Measurements from ENCODE around the gene NCR2. TPM values are rescaled to one million over a fixed set of nuclear protein-coding genes. Genes with fewer than 3 reads are reported as not detected.

Gene NCR2
- total RNA-seq, 1 donor from 2014 or later: not detected

GRCh38 chr6:41338659-41339058 is 3.3 kb downstream of the NCR2 start:
- no peak for DNase-seq (ENCODE audit: low spot score in 2 of 2)
- no peaks in the 10 kb centered on the region for H3K9me3 ChIP-seq

GRCh38 chr6:41341580-41341979 is 6.2 kb downstream of the NCR2 start:
- no peak for TF ChIP-seq CTCF (IDR thresholded peaks at IDR 0.05)
- Histone ChIP-seq H3K27ac (no peak overlapping the region), H3K36me3 (no peaks in the 10 kb centered on the region), H3K4me3 (no peak overlapping the region), H3K27me3 (no peaks in the 10 kb centered on the region), H3K9me3 (no peaks in the 10 kb centered on the region), H3K4me1 (no peaks in the 10 kb centered on the region)
- peak in 1 of 2 donors; percentile 38 for DNase-seq (ENCODE audit: low spot score in 2 of 2)
- intact Hi-C loops (cut with DNase I): no loop called here

More at GRCh38 chr6:41338659-41339058, 3.3 kb downstream of the NCR2 start:
- H3K27me3 ChIP-seq: no peaks in the 10 kb centered on the region
- intact Hi-C loops (cut with DNase I): no loop called here
- no peaks in the 10 kb centered on the region for H3K36me3 ChIP-seq
- H3K4me1 ChIP-seq: no peaks in the 10 kb centered on the region
- H3K4me3 ChIP-seq: no peak overlapping the region
- no peak overlapping the region for H3K27ac ChIP-seq
- no peak for TF ChIP-seq CTCF (IDR thresholded peaks at IDR 0.05)

GRCh38 chr6:41342241-41342640 is 6.8 kb downstream of the NCR2 start:
- no peaks in the 10 kb centered on the region for H3K36me3 ChIP-seq
- no peaks in the 10 kb centered on the region for H3K4me1 ChIP-seq
- no peak overlapping the region for H3K27ac ChIP-seq
- no peak for TF ChIP-seq CTCF (IDR thresholded peaks at IDR 0.05)
- no peak for DNase-seq (ENCODE audit: low spot score in 2 of 2)
- H3K4me3 ChIP-seq: no peak overlapping the region
- intact Hi-C loops (cut with DNase I): no loop called here
- H3K27me3 ChIP-seq: no peaks in the 10 kb centered on the region
- H3K9me3 ChIP-seq: no peaks in the 10 kb centered on the region

GRCh38 chr6:41343641-41344187 is 8.3 kb downstream of the NCR2 start:
- Histone ChIP-seq H3K4me1 (no peaks in the 10 kb centered on the region), H3K36me3 (no peaks in the 10 kb centered on the region), H3K27me3 (no peaks in the 10 kb centered on the region), H3K4me3 (no peak overlapping the region), H3K27ac (no peak overlapping the region), H3K9me3 (no peaks in the 10 kb centered on the region)
- DNase-seq (ENCODE audit: low spot score in 2 of 2): peak in 1 of 2 donors; percentile 21
- intact Hi-C loops (cut with DNase I): no loop called here
- TF ChIP-seq CTCF (IDR thresholded peaks at IDR 0.05): no peak

GRCh38 chr6:41344876-41345275 is 9.5 kb downstream of the NCR2 start:
- Histone ChIP-seq H3K36me3 (no peaks in the 10 kb centered on the region), H3K27ac (no peak overlapping the region), H3K4me1 (no peaks in the 10 kb centered on the region), H3K9me3 (no peaks in the 10 kb centered on the region), H3K27me3 (no peaks in the 10 kb centered on the region), H3K4me3 (no peak overlapping the region)
- no peak for DNase-seq (ENCODE audit: low spot score in 2 of 2)
- no peak for TF ChIP-seq CTCF (IDR thresholded peaks at IDR 0.05)
- intact Hi-C loops (cut with DNase I): no loop called here

GRCh38 chr6:41345901-41346300 is 10.5 kb downstream of the NCR2 start:
- Histone ChIP-seq H3K4me3 (no peak overlapping the region), H3K27me3 (no peaks in the 10 kb centered on the region), H3K27ac (no peak overlapping the region), H3K36me3 (no peaks in the 10 kb centered on the region), H3K4me1 (no peaks in the 10 kb centered on the region), H3K9me3 (no peaks in the 10 kb centered on the region)
- intact Hi-C loops (cut with DNase I): no loop called here
- peak in 1 of 2 donors; percentile 18 for DNase-seq (ENCODE audit: low spot score in 2 of 2)
- TF ChIP-seq CTCF (IDR thresholded peaks at IDR 0.05): no peak
